Measurements from ENCODE around the gene AJUBA. TPM values are rescaled to one million over a fixed set of nuclear protein-coding genes. Genes with fewer than 3 reads are reported as not detected.
A peak's percentile ranks its signal among the peaks of the same experiment; 100 is the strongest.

AJUBA gene
- total and polyA plus RNA-seq, 2 of the 8 experiments (the other 6 are each of a cell fraction or from before 2014, with no cell fraction given), result 33.1 to 46.0 TPM

DNA sequence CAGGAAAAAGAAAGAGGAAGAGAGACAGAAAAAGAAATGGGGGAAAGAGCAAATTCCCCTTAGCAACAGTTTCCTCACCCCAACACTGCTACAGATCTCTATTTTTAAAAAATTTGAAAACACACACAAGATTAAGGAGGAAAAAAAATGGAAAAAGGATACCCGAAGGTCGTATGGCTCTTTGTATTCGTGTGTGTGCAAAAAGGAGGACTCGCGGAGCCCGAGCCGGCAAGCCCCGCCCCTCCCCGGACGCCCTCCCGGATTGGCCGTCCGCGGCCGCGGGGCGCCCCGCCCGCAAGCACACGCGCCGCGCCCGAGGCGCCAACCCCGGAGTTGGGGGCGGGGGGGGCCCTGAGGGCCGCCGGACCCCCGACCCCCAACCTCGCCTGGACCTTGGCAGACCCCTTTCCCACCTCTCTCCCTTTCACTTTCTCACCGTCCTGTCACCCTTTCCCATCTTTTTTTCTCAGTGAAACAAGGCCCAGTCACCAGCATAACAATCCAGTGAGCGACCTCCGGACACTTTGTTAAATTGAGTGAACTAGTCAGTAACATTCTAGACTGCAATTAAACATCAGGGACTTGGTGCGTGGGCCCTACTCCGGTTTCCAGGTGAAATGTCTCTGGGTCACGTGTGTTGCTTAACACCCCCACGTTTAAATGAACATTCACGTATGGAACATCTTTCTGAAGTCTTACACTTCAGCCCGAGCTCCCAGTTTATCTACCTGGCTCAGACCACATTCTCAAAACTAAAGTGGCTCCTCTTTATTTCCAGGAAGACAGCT, 27.8 kb upstream of the AJUBA start, which contains the start of gene C14orf93:
C14orf93 (minus strand) TSS at position 205 of the 788 bp plus-strand sequence. CDS start 11,120 bp downstream, outside the sequence.
- peak within 1 kb of the TSS in 2 of 4 experiments; percentile 55 to 70; a peak in 3 of 7 replicates for H3K9ac ChIP-seq (replicated peaks in 1 of 4; ENCODE audit: extremely low read depth in 1 of 4, low read depth in 3 of 4, low read length in 3 of 4)
- POLR2A ChIA-PET (ENCODE audit: partially characterized antibody), result interaction anchor here (0.7 to 0.9 kb wide), 3 partner anchors 32 to 66 kb away, joined by 3 read pairs; no protein-coding TSS in a partner anchor
- TF ChIP-seq HDAC2 (IDR thresholded peaks at IDR 0.05; ENCODE audit: borderline replicate concordance in 1 of 2, low read depth in 2 of 2, low read length in 2 of 2) (no peak), ASH2L (IDR thresholded peaks at IDR 0.05; ENCODE audit: low read length) (peak; percentile 30), RFX5 (IDR thresholded peaks at IDR 0.05; ENCODE audit: borderline replicate concordance, low read depth, low read length) (no peak), SP1 (IDR thresholded peaks at IDR 0.05; ENCODE audit: low read depth, low read length) (0 out of 2 replicates have a peak, but pooled peaks have one; percentile 7), TAF1 (IDR thresholded peaks at IDR 0.05; ENCODE audit: low read depth, low read length) (peak; percentile 52; the same call in 1 of the 2 replicates), EGR1 (IDR thresholded peaks at IDR 0.05; ENCODE audit: borderline replicate concordance, low read depth, low read length) (no peak), CEBPB (IDR thresholded peaks at IDR 0.05; ENCODE audit: low read depth, low read length) (no peak), SP4 (IDR thresholded peaks at IDR 0.05; ENCODE audit: low read length) (no peak), SAP30 (IDR thresholded peaks at IDR 0.05; ENCODE audit: insufficient read depth, insufficient replicate concordance, low read length) (no peak), SIRT6 (IDR thresholded peaks at IDR 0.05; ENCODE audit: low read length) (no peak)
- TF ChIP-seq, protein P1, sequence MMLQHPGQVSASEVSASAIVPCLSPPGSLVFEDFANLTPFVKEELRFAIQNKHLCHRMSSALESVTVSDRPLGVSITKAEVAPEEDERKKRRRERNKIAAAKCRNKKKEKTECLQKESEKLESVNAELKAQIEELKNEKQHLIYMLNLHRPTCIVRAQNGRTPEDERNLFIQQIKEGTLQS (IDR thresholded peaks at IDR 0.05; ENCODE audit: insufficient read depth, low read depth, low read length), result no peak

More for the DNA sequence above, 27.8 kb upstream of the AJUBA start, which contains the start of gene C14orf93:
- CTCF ChIA-PET (ENCODE audit: partially characterized antibody), result interaction anchor here (1.2 to 5.0 kb wide), 7 partner anchors 15 to 37 kb away, joined by 3 to 27 read pairs (median 5); partner anchors contain the start of genes AJUBA and PSMB11
- Histone ChIP-seq H3K9me3 (ENCODE audit: insufficient read depth in 2 of 2, low read depth in 1 of 2, low read length in 1 of 2) (no peaks in the 10 kb centered on the region), H4K5ac (ENCODE audit: insufficient read length, low read depth, low read length) (peak within 1 kb of the TSS; percentile 84), H3K79me1 (ENCODE audit: low read depth, low read length) (no peaks in the 10 kb centered on the region), H2AFZ (ENCODE audit: low read length) (peak within 1 kb of the TSS; percentile 63), H2BK120ac (replicated peaks; ENCODE audit: low read depth, low read length) (no peak within 1 kb of the TSS), H4K91ac (replicated peaks; ENCODE audit: insufficient read length, low read length) (no peak within 1 kb of the TSS), H4K20me1 (replicated peaks in 1 of 2; ENCODE audit: control insufficient read depth in 1 of 2, insufficient read depth in 2 of 2, low read length in 2 of 2) (no peaks in the 10 kb centered on the region), H2BK5ac (ENCODE audit: low read depth, low read length) (peak within 1 kb of the TSS; percentile 2; the same call in 1 of the 2 replicates), H3K27ac (ENCODE audit: low read depth, low read length) (no peak within 1 kb of the TSS), H3K4ac (replicated peaks; ENCODE audit: insufficient read length, low read depth, low read length) (peak within 1 kb of the TSS; percentile 57), H2BK15ac (ENCODE audit: low read length) (no peak within 1 kb of the TSS), H3K27me3 (replicated peaks in 1 of 4; ENCODE audit: control insufficient read depth in 3 of 4, extremely low read depth in 1 of 4, insufficient read depth in 3 of 4, low read length in 3 of 4) (no peaks in the 10 kb centered on the region), H2BK12ac (ENCODE audit: low read depth, low read length) (no peak within 1 kb of the TSS), H3K23ac (ENCODE audit: insufficient read length) (no peak within 1 kb of the TSS), H3K4me1 (replicated peaks in 1 of 4; ENCODE audit: control insufficient read depth in 3 of 4, insufficient read depth in 4 of 4, low read length in 3 of 4) (peaks cover 4 to 7% (median 6%) of the 10 kb centered on the region in 4 experiments; a peak in 4 of 7 replicates), H4K8ac (ENCODE audit: extremely low read depth, insufficient read depth, low read length) (0 out of 2 replicates have a peak within 1 kb of the TSS, but pooled peaks have one; percentile 47), H3K36me3 (ENCODE audit: control insufficient read depth in 2 of 4, insufficient read depth in 4 of 4, low read length in 3 of 4) (no peaks in the 10 kb centered on the region), H3K4me3 (ENCODE audit: extremely low read depth in 1 of 4, insufficient read depth in 2 of 4, low read depth in 3 of 4, low read length in 4 of 4) (peak within 1 kb of the TSS; percentile 24 to 59 (median 53)), H3K14ac (ENCODE audit: insufficient read length) (no peak within 1 kb of the TSS), H3K56ac (replicated peaks; ENCODE audit: insufficient read length, low read depth, low read length) (no peak within 1 kb of the TSS), H2BK20ac (ENCODE audit: low read length) (no peak within 1 kb of the TSS), H3K23me2 (ENCODE audit: low read depth, low read length) (peaks cover 6% of the 10 kb centered on the region), H3K4me2 (ENCODE audit: insufficient read depth in 1 of 2, low read depth in 2 of 2, low read length in 2 of 2) (peak within 1 kb of the TSS; percentile 61 to 62), H3K79me2 (ENCODE audit: control insufficient read depth in 1 of 2, insufficient read depth in 2 of 2, low read length in 2 of 2) (no peaks in the 10 kb centered on the region), H2AK5ac (ENCODE audit: low read depth, low read length) (no peak within 1 kb of the TSS), H3K18ac (ENCODE audit: extremely low read depth, low read length) (peak within 1 kb of the TSS; percentile 89; the same call in 1 of the 2 replicates)
- 12% methylated on average over 31 of the region's 40 CpGs; no CpG with 5 or more reads in 1 of the 2 experiments for WGBS, 2 experiments (ENCODE audit: extremely low coverage in 1 of 2, insufficient coverage in 1 of 2, insufficient read length in 1 of 2, insufficient replicate concordance in 2 of 2, low coverage in 1 of 2, low lambda C conversion rate in 2 of 2, missing lambda C conversion rate in 1 of 2)
- no peak for FAIRE-seq
- peak in 1 of 2 experiments; percentile 87 for DNase-seq (ENCODE audit: low read depth in 1 of 2, low spot score in 2 of 2)
